HS-5 (cell line): ENCODE data around the gene NUDT9.
"Not testable (repeated sequence)": the region's sequence is repeated elsewhere in the genome, so short reads cannot be mapped to it uniquely, and the experiment has no call there.

Experiments used
- DNase-seq: peaks from one replicate; pipeline ENCODE4 v3.0.0-alpha.2; 2012; ENCODE audit warnings: low read depth

NUDT9 gene

GRCh38 chr4:87462102-87462501 lies 39.7 kb downstream of the NUDT9 start:
- no peak for DNase-seq

- peak; percentile 18 for DNase-seq
Observed at GRCh38 chr4:87465739-87466366, 43.5 kb downstream of the NUDT9 start.

- no peak for DNase-seq
Observed at GRCh38 chr4:87469390-87469789, 47.0 kb downstream of the NUDT9 start.

- DNase-seq: no peak
Observed at GRCh38 chr4:87476934-87477333, 54.6 kb downstream of the NUDT9 start.

GRCh38 chr4:87478732-87479250 lies 56.4 kb downstream of the NUDT9 start:
- no peak for DNase-seq

GRCh38 chr4:87481377-87481776 lies 59.0 kb downstream of the NUDT9 start:
- no peak for DNase-seq

GRCh38 chr4:87483247-87483646 lies 60.9 kb downstream of the NUDT9 start:
- not testable (repeated sequence) for DNase-seq

- DNase-seq: not testable (repeated sequence)
Observed at GRCh38 chr4:87488666-87489065, 66.3 kb downstream of the NUDT9 start.

- no peak for DNase-seq
Observed at GRCh38 chr4:87489678-87490077, 67.3 kb downstream of the NUDT9 start.

GRCh38 chr4:87490664-87491369 lies 68.4 kb downstream of the NUDT9 start:
- DNase-seq: no peak

- DNase-seq: no peak
Observed at GRCh38 chr4:87491436-87491835, 69.1 kb downstream of the NUDT9 start.

- DNase-seq: not testable (repeated sequence)
Observed at GRCh38 chr4:87491851-87492250, 69.5 kb downstream of the NUDT9 start.

- DNase-seq: no peak
Observed at GRCh38 chr4:87493115-87493514, 70.7 kb downstream of the NUDT9 start.

- DNase-seq: no peak
Observed at GRCh38 chr4:87497159-87497558, 74.8 kb downstream of the NUDT9 start.

GRCh38 chr4:87497578-87497977 lies 75.2 kb downstream of the NUDT9 start:
- no peak for DNase-seq

GRCh38 chr4:87498446-87498900 lies 76.1 kb downstream of the NUDT9 start:
- no peak for DNase-seq

- DNase-seq: no peak
Observed at GRCh38 chr4:87499403-87500091, 77.2 kb downstream of the NUDT9 start.

- no peak for DNase-seq
Observed at GRCh38 chr4:87500092-87500462, 77.7 kb downstream of the NUDT9 start.

GRCh38 chr4:87502580-87503238 lies 80.3 kb downstream of the NUDT9 start:
- DNase-seq: no peak

- DNase-seq: no peak
Observed at GRCh38 chr4:87505862-87506261, 83.5 kb downstream of the NUDT9 start.

- DNase-seq: peak; percentile 81
Observed at GRCh38 chr4:87506974-87507701, 84.8 kb downstream of the NUDT9 start.
